Neural crest cell (in vitro differentiated cells): ENCODE data around the gene AUTS2. TPM values are rescaled to one million over a fixed set of nuclear protein-coding genes. Genes with fewer than 3 reads are reported as not detected.

Experiments used
- DNase-seq: peaks from one replicate; pipeline ENCODE4 v3.0.0; 2021; ENCODE audit warnings: low read depth, mixed read lengths, low spot score
- H3K27ac Mint-ChIP-seq: one replicate; pipeline ENCODE4 v1.8.0; 2021; ENCODE audit warnings: mild to moderate bottlenecking, mixed read lengths; ENCODE audit not compliant: unreplicated experiment
- H3K27me3 Mint-ChIP-seq: 2 replicates; pipeline ENCODE4 v1.8.0; 2021; ENCODE audit warnings: low read depth, mild to moderate bottlenecking, mixed read lengths
- H3K36me3 Mint-ChIP-seq: 2 replicates; pipeline ENCODE4 v1.8.0; 2021; ENCODE audit warnings: low read depth, mild to moderate bottlenecking, mixed read lengths
- H3K4me1 Mint-ChIP-seq: 2 replicates; pipeline ENCODE4 v1.8.0; 2021; ENCODE audit warnings: mixed read lengths
- H3K4me3 Mint-ChIP-seq: one replicate; pipeline ENCODE4 v1.8.0; 2021; ENCODE audit warnings: mild to moderate bottlenecking, mixed read lengths
- H3K9me3 Mint-ChIP-seq: 2 replicates; pipeline ENCODE4 v1.8.0; 2021; ENCODE audit warnings: mixed read lengths
- CTCF ChIP-seq: fragments of 200-600 bp; sonication (generic); conservative IDR thresholded peaks from 2 replicates; pipeline ENCODE4 v1.5.0; 2021; ENCODE audit warnings: antibody characterized with exemption, mild to moderate bottlenecking
- total RNA-seq: library from RNA; stranded (reverse); gene quantifications from 2 replicates; pipeline ENCODE4 v1.2.1, GENCODE V29; 2021

AUTS2 gene
- total RNA-seq, 1 donor from 2014 or later: 152 TPM

- H3K4me1 Mint-ChIP-seq: peaks cover 38% of the 10 kb centered on the region
- H3K27me3 Mint-ChIP-seq: no peaks in the 10 kb centered on the region
- no peak overlapping the region for H3K27ac Mint-ChIP-seq
- TF ChIP-seq CTCF: no peak
- no peak overlapping the region for H3K4me3 Mint-ChIP-seq
- DNase-seq: no peak
- no peaks in the 10 kb centered on the region for H3K36me3 Mint-ChIP-seq
- peaks cover 3% of the 10 kb centered on the region for H3K9me3 Mint-ChIP-seq
Observed at GRCh38 chr7:70028620-70029019, 430.3 kb downstream of the AUTS2 start.

- TF ChIP-seq CTCF: no peak
- no peak overlapping the region for H3K4me3 Mint-ChIP-seq
- H3K9me3 Mint-ChIP-seq: peaks cover 3% of the 10 kb centered on the region
Observed at GRCh38 chr7:70029993-70030392, 431.7 kb downstream of the AUTS2 start.

GRCh38 chr7:70030745-70031144 lies 432.5 kb downstream of the AUTS2 start:
- H3K27ac Mint-ChIP-seq: peak overlapping the region; percentile 76
- no peaks in the 10 kb centered on the region for H3K36me3 Mint-ChIP-seq

More at GRCh38 chr7:70029993-70030392, 431.7 kb downstream of the AUTS2 start:
- no peak for DNase-seq
- no peaks in the 10 kb centered on the region for H3K36me3 Mint-ChIP-seq
- H3K27ac Mint-ChIP-seq: no peak overlapping the region
- H3K27me3 Mint-ChIP-seq: no peaks in the 10 kb centered on the region
- H3K4me1 Mint-ChIP-seq: peaks cover 33% of the 10 kb centered on the region

GRCh38 chr7:70031245-70031644 lies 433.0 kb downstream of the AUTS2 start:
- H3K36me3 Mint-ChIP-seq: no peaks in the 10 kb centered on the region
- DNase-seq: no peak
- H3K4me1 Mint-ChIP-seq: peaks cover 38% of the 10 kb centered on the region
- H3K27ac Mint-ChIP-seq: peak overlapping the region; percentile 76
- TF ChIP-seq CTCF: no peak
- no peak overlapping the region for H3K4me3 Mint-ChIP-seq
- H3K9me3 Mint-ChIP-seq: peaks cover 3% of the 10 kb centered on the region
- no peaks in the 10 kb centered on the region for H3K27me3 Mint-ChIP-seq

More at GRCh38 chr7:70030745-70031144, 432.5 kb downstream of the AUTS2 start:
- Mint-ChIP-seq H3K27me3 (no peaks in the 10 kb centered on the region), H3K9me3 (peaks cover 3% of the 10 kb centered on the region), H3K4me3 (no peak overlapping the region), H3K4me1 (peaks cover 37% of the 10 kb centered on the region)
- no peak for DNase-seq
- no peak for TF ChIP-seq CTCF

GRCh38 chr7:70032649-70033048 lies 434.4 kb downstream of the AUTS2 start:
- Mint-ChIP-seq H3K4me1 (peaks cover 38% of the 10 kb centered on the region), H3K27ac (no peak overlapping the region), H3K4me3 (no peak overlapping the region), H3K36me3 (no peaks in the 10 kb centered on the region), H3K27me3 (no peaks in the 10 kb centered on the region), H3K9me3 (peaks cover 3% of the 10 kb centered on the region)
- no peak for DNase-seq
- TF ChIP-seq CTCF: no peak

- no peak for DNase-seq
- no peaks in the 10 kb centered on the region for H3K36me3 Mint-ChIP-seq
- H3K9me3 Mint-ChIP-seq: peaks cover 3% of the 10 kb centered on the region
- H3K4me3 Mint-ChIP-seq: no peak overlapping the region
- H3K27ac Mint-ChIP-seq: no peak overlapping the region
- no peaks in the 10 kb centered on the region for H3K27me3 Mint-ChIP-seq
- TF ChIP-seq CTCF: no peak
- H3K4me1 Mint-ChIP-seq: peaks cover 33% of the 10 kb centered on the region
Observed at GRCh38 chr7:70033226-70033625, 435.0 kb downstream of the AUTS2 start.
